ENCODE measurements around the gene CA10. TPM values are rescaled to one million over a fixed set of nuclear protein-coding genes. Genes with fewer than 3 reads are reported as not detected.

Gene CA10
- total and polyA plus RNA-seq, 5 donors from 2014 or later, result not detected

- Histone ChIP-seq H3K4me3 (ENCODE audit: low read depth, low read length) (no peak overlapping the region), H3K36me3 (ENCODE audit: control insufficient read depth, insufficient read depth, low read length) (no peaks in the 10 kb centered on the region), H3K27me3 (ENCODE audit: control insufficient read depth, insufficient read depth, low read length) (peaks cover 8% of the 10 kb centered on the region), H3K4me1 (ENCODE audit: control insufficient read depth, insufficient read depth, low read length, poor library complexity, severe bottlenecking) (no peaks in the 10 kb centered on the region), H3K27ac (ENCODE audit: insufficient read depth, low read length, poor library complexity, severe bottlenecking) (no peak overlapping the region), H3K9me3 (ENCODE audit: control insufficient read depth in 2 of 2, low read length in 2 of 2) (no peaks in the 10 kb centered on the region)
- Mint-ChIP-seq H3K4me3 (no peak overlapping the region), H3K27me3 (peaks cover 9% of the 10 kb centered on the region), H3K27ac (no peak overlapping the region), H3K4me1 (no peaks in the 10 kb centered on the region), H3K36me3 (no peaks in the 10 kb centered on the region), H3K9me3 (peaks cover 0 to 1% (median 0%) of the 10 kb centered on the region in 7 donors)
- ATAC-seq (ENCODE audit: low read depth in 2 of 2) (no peak), DNase-seq (no peak)
Observed at GRCh38 chr17:52124561-52124960, 34.0 kb downstream of the CA10 start.

DNA sequence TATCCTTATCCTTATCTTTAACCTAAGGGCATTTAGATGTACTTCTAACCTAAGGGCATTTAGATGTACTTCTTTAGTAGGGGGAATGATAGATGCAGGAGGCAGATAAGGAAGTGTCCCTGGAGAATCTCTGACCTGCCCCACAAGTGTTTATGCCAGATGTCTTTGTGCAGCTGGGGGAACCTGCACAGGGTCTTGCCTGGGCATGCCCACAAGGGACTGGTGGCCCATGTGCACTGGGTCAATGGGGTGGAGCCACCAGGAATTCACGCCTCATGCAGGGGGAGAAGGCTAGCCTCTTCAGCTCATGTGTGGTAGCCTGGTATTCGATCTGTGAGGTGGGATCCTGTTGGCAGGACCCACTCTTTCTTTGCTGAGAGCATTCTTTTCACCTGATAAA is 38.0 kb downstream of the CA10 start:
- H3K27me3 Mint-ChIP-seq, result peaks cover 15% of the 10 kb centered on the region
- H3K36me3 Mint-ChIP-seq, result no peaks in the 10 kb centered on the region
- H3K36me3 ChIP-seq (ENCODE audit: control insufficient read depth, insufficient read depth, low read length), result no peaks in the 10 kb centered on the region
- H3K4me3 ChIP-seq (ENCODE audit: low read depth, low read length), result no peak overlapping the region
- no peak for ATAC-seq (ENCODE audit: low read depth in 2 of 2)
- H3K9me3 ChIP-seq (ENCODE audit: control insufficient read depth in 2 of 2, low read length in 2 of 2), result peaks cover 0 to 5% of the 10 kb centered on the region in 2 experiments
- H3K4me1 ChIP-seq (ENCODE audit: control insufficient read depth, insufficient read depth, low read length, poor library complexity, severe bottlenecking), result no peaks in the 10 kb centered on the region
- H3K4me3 Mint-ChIP-seq, result no peak overlapping the region
- H3K9me3 Mint-ChIP-seq, result peaks cover 0 to 3% (median 0%) of the 10 kb centered on the region in 7 donors
- no peak for DNase-seq
- H3K4me1 Mint-ChIP-seq, result no peaks in the 10 kb centered on the region
- no peak overlapping the region for H3K27ac ChIP-seq (ENCODE audit: insufficient read depth, low read length, poor library complexity, severe bottlenecking)
- peaks cover 5% of the 10 kb centered on the region for H3K27me3 ChIP-seq (ENCODE audit: control insufficient read depth, insufficient read depth, low read length)
- no peak overlapping the region for H3K27ac Mint-ChIP-seq

- no peaks in the 10 kb centered on the region for H3K36me3 ChIP-seq (ENCODE audit: control insufficient read depth, insufficient read depth, low read length)
- no peaks in the 10 kb centered on the region for H3K9me3 ChIP-seq (ENCODE audit: control insufficient read depth in 2 of 2, low read length in 2 of 2)
- Mint-ChIP-seq H3K27ac (no peak overlapping the region), H3K4me1 (no peaks in the 10 kb centered on the region), H3K4me3 (no peak overlapping the region), H3K27me3 (peaks cover 11% of the 10 kb centered on the region), H3K9me3 (peaks cover 0 to 5% (median 0%) of the 10 kb centered on the region in 7 donors), H3K36me3 (no peaks in the 10 kb centered on the region)
- DNase-seq (no peak), ATAC-seq (ENCODE audit: low read depth in 2 of 2) (no peak)
- no peak overlapping the region for H3K4me3 ChIP-seq (ENCODE audit: low read depth, low read length)
- no peaks in the 10 kb centered on the region for H3K4me1 ChIP-seq (ENCODE audit: control insufficient read depth, insufficient read depth, low read length, poor library complexity, severe bottlenecking)
- no peak overlapping the region for H3K27ac ChIP-seq (ENCODE audit: insufficient read depth, low read length, poor library complexity, severe bottlenecking)
- peaks cover 2% of the 10 kb centered on the region for H3K27me3 ChIP-seq (ENCODE audit: control insufficient read depth, insufficient read depth, low read length)
Observed at GRCh38 chr17:52110923-52111581, 47.5 kb downstream of the CA10 start.

DNA sequence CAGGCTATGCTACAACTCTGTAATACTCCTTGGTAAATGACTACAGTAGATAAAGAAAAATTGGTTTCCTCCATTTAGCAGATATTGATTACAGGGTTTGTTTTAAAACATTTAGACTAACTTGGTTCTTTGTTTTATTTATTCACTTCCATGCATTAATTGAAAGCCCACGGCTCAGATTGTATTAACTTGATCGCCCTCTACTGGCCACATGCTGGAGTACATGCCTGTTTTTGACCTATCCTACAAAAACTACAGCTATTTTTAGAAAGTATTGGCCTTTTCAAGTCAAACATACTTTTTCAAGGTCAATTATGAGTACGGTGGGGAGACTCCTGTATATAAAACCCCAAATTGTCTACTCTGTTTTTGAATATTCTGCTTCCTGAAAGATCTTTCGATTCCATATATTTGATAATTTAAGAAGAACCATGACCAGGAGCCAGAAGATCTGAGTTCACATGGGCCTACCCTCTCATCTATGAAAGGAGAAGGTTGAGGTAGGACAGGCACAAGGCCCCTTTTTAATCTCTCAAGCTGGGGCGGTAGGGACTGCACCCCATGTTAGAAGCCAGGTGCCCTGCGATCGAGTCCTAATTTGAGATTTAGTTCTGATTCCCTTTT is 51.8 kb downstream of the CA10 start:
- H3K36me3 ChIP-seq (ENCODE audit: control insufficient read depth, insufficient read depth, low read length), result no peaks in the 10 kb centered on the region
- Mint-ChIP-seq H3K27me3 (peaks cover 11% of the 10 kb centered on the region), H3K4me1 (no peaks in the 10 kb centered on the region), H3K9me3 (peaks cover 0 to 5% (median 0%) of the 10 kb centered on the region in 7 donors), H3K27ac (no peak overlapping the region), H3K36me3 (no peaks in the 10 kb centered on the region), H3K4me3 (no peak overlapping the region)
- H3K4me1 ChIP-seq (ENCODE audit: control insufficient read depth, insufficient read depth, low read length, poor library complexity, severe bottlenecking), result no peaks in the 10 kb centered on the region
- DNase-seq (peak in 2 of 3 donors; percentile 4 to 39), ATAC-seq (ENCODE audit: low read depth in 2 of 2) (no peak)
- peaks cover 2% of the 10 kb centered on the region for H3K27me3 ChIP-seq (ENCODE audit: control insufficient read depth, insufficient read depth, low read length)
- H3K9me3 ChIP-seq (ENCODE audit: control insufficient read depth in 2 of 2, low read length in 2 of 2), result no peaks in the 10 kb centered on the region
- H3K4me3 ChIP-seq (ENCODE audit: low read depth, low read length), result no peak overlapping the region
- H3K27ac ChIP-seq (ENCODE audit: insufficient read depth, low read length, poor library complexity, severe bottlenecking), result no peak overlapping the region

- ATAC-seq (ENCODE audit: low read depth in 2 of 2), result no peak
Observed at GRCh38 chr17:52106072-52106471, 52.4 kb downstream of the CA10 start.

DNA sequence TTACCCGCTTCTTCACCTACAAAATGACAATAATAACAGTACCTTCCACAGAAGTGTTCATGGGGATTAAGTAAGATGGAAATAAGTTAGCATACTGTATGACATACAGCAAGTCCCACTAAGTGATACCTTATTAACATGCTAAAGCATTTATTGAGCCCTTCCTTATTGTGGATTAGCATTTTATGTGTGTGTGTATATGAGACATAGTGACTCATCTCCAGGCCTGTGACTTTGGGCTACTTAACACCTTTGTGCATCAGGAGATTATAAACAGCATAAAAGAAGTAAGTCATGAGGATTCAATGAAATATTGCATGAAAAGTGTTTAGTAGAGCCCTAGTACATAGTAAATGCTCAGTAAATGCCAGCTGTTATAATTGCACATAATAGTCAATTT is 52.9 kb downstream of the CA10 start:
- no peak overlapping the region for H3K4me3 Mint-ChIP-seq

More at GRCh38 chr17:52106072-52106471, 52.4 kb downstream of the CA10 start:
- Histone ChIP-seq H3K9me3 (ENCODE audit: control insufficient read depth in 2 of 2, low read length in 2 of 2) (no peaks in the 10 kb centered on the region), H3K36me3 (ENCODE audit: control insufficient read depth, insufficient read depth, low read length) (no peaks in the 10 kb centered on the region), H3K27me3 (ENCODE audit: control insufficient read depth, insufficient read depth, low read length) (peaks cover 2% of the 10 kb centered on the region), H3K4me3 (ENCODE audit: low read depth, low read length) (no peak overlapping the region), H3K27ac (ENCODE audit: insufficient read depth, low read length, poor library complexity, severe bottlenecking) (no peak overlapping the region), H3K4me1 (ENCODE audit: control insufficient read depth, insufficient read depth, low read length, poor library complexity, severe bottlenecking) (no peaks in the 10 kb centered on the region)
- Mint-ChIP-seq H3K27me3 (peaks cover 11% of the 10 kb centered on the region), H3K9me3 (peaks cover 0 to 3% (median 0%) of the 10 kb centered on the region in 7 donors), H3K27ac (no peak overlapping the region), H3K4me3 (no peak overlapping the region), H3K4me1 (no peaks in the 10 kb centered on the region), H3K36me3 (no peaks in the 10 kb centered on the region)
- no peak for DNase-seq

GRCh38 chr17:52096056-52096455 is 62.5 kb downstream of the CA10 start:
- H3K4me1 Mint-ChIP-seq, result no peaks in the 10 kb centered on the region
- H3K27ac Mint-ChIP-seq, result no peak overlapping the region
- DNase-seq, result no peak
- Histone ChIP-seq H3K4me1 (ENCODE audit: control insufficient read depth, insufficient read depth, low read length, poor library complexity, severe bottlenecking) (no peaks in the 10 kb centered on the region), H3K27me3 (ENCODE audit: control insufficient read depth, insufficient read depth, low read length) (no peaks in the 10 kb centered on the region), H3K9me3 (ENCODE audit: control insufficient read depth in 2 of 2, low read length in 2 of 2) (no peaks in the 10 kb centered on the region), H3K36me3 (ENCODE audit: control insufficient read depth, insufficient read depth, low read length) (no peaks in the 10 kb centered on the region), H3K27ac (ENCODE audit: insufficient read depth, low read length, poor library complexity, severe bottlenecking) (no peak overlapping the region), H3K4me3 (ENCODE audit: low read depth, low read length) (no peak overlapping the region)
- no peaks in the 10 kb centered on the region for H3K27me3 Mint-ChIP-seq
- H3K4me3 Mint-ChIP-seq, result no peak overlapping the region
- no peak for ATAC-seq (ENCODE audit: low read depth in 2 of 2)
- H3K9me3 Mint-ChIP-seq, result peaks cover 0 to 2% (median 1%) of the 10 kb centered on the region in 7 donors
- no peaks in the 10 kb centered on the region for H3K36me3 Mint-ChIP-seq

More for the DNA sequence above, 52.9 kb downstream of the CA10 start:
- Mint-ChIP-seq H3K36me3 (no peaks in the 10 kb centered on the region), H3K27me3 (peaks cover 7% of the 10 kb centered on the region), H3K27ac (no peak overlapping the region), H3K9me3 (no peaks in the 10 kb centered on the region), H3K4me1 (no peaks in the 10 kb centered on the region)
- Histone ChIP-seq H3K36me3 (ENCODE audit: control insufficient read depth, insufficient read depth, low read length) (no peaks in the 10 kb centered on the region), H3K4me3 (ENCODE audit: low read depth, low read length) (no peak overlapping the region), H3K4me1 (ENCODE audit: control insufficient read depth, insufficient read depth, low read length, poor library complexity, severe bottlenecking) (no peaks in the 10 kb centered on the region), H3K27me3 (ENCODE audit: control insufficient read depth, insufficient read depth, low read length) (peaks cover 2% of the 10 kb centered on the region), H3K9me3 (ENCODE audit: control insufficient read depth in 2 of 2, low read length in 2 of 2) (no peaks in the 10 kb centered on the region), H3K27ac (ENCODE audit: insufficient read depth, low read length, poor library complexity, severe bottlenecking) (no peak overlapping the region)
- DNase-seq (no peak), ATAC-seq (ENCODE audit: low read depth in 2 of 2) (no peak)

DNA sequence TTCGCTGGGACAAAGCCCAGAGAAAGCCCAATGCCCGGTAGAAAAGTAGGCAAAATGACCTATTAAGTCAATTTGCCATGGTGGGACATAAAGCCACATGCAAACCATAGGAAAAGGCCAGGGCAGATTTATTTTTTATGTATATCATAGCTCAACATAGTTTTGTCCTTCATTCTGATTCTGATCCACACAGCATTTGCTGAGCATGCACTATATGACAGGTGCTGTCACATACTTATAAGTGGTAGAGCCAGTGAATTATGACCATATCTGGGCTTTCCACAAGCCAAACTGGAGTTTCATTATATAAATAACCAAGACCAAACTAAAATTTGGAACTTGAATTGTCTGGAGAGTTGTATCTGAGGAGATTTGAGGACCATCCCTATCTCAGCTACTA is 74.3 kb downstream of the CA10 start:
- Mint-ChIP-seq H3K36me3 (no peaks in the 10 kb centered on the region), H3K9me3 (peaks cover 0 to 6% (median 0%) of the 10 kb centered on the region in 7 donors), H3K4me1 (peaks cover 0 to 6% (median 0%) of the 10 kb centered on the region in 4 donors), H3K4me3 (no peak overlapping the region), H3K27me3 (no peaks in the 10 kb centered on the region), H3K27ac (no peak overlapping the region)
- Histone ChIP-seq H3K9me3 (ENCODE audit: control insufficient read depth in 2 of 2, low read length in 2 of 2) (no peaks in the 10 kb centered on the region), H3K27ac (ENCODE audit: insufficient read depth, low read length, poor library complexity, severe bottlenecking) (no peak overlapping the region), H3K4me1 (ENCODE audit: control insufficient read depth, insufficient read depth, low read length, poor library complexity, severe bottlenecking) (no peaks in the 10 kb centered on the region), H3K4me3 (ENCODE audit: low read depth, low read length) (no peak overlapping the region), H3K36me3 (ENCODE audit: control insufficient read depth, insufficient read depth, low read length) (no peaks in the 10 kb centered on the region), H3K27me3 (ENCODE audit: control insufficient read depth, insufficient read depth, low read length) (peaks cover 4% of the 10 kb centered on the region)
- DNase-seq, result no peak
- ATAC-seq (ENCODE audit: low read depth in 2 of 2), result no peak
